Measurements from ENCODE around the gene ABCA5.
"Not testable (repeated sequence)": the region's sequence is repeated elsewhere in the genome, so short reads cannot be mapped to it uniquely, and the experiment has no call there.

The ABCA5 gene

GRCh38 chr17:69198238-69198637 lies 128.7 kb downstream of the ABCA5 start:
- no peak for FAIRE-seq

GRCh38 chr17:69196105-69196653 lies 130.8 kb downstream of the ABCA5 start:
- FAIRE-seq, result not testable (repeated sequence)

Measured in TTC549 (cell line).